ENCODE results near the gene STX2.
"Not testable (repeated sequence)": the region's sequence is repeated elsewhere in the genome, so short reads cannot be mapped to it uniquely, and the experiment has no call there.

The STX2 gene

GRCh38 chr12:130838951-130839769 lies at the start of gene STX2:
Gene STX2 (minus strand): TSS chr12:130839250. CDS start chr12:130839099, 151 bp downstream.
- DNase-seq (ENCODE audit: low read depth) = peak; percentile 84
- peak within 1 kb of the TSS; percentile 79 for H3K4me3 ChIP-seq (ENCODE audit: low read depth, low read length)
- peak; percentile 48 for TF ChIP-seq CTCF (conservative IDR thresholded peaks at IDR 0.05; ENCODE audit: low read depth, low read length)

- DNase-seq (ENCODE audit: low read depth); H3K4me3 ChIP-seq (ENCODE audit: low read depth, low read length): not testable (repeated sequence)
Observed at GRCh38 chr12:130887190-130887589, 48.1 kb upstream of the STX2 start.

- no peak for TF ChIP-seq CTCF (conservative IDR thresholded peaks at IDR 0.05; ENCODE audit: low read depth, low read length)
- DNase-seq (ENCODE audit: low read depth) = no peak
- no peak overlapping the region for H3K4me3 ChIP-seq (ENCODE audit: low read depth, low read length)
Observed at GRCh38 chr12:130881548-130881947, 42.5 kb upstream of the STX2 start.

GRCh38 chr12:130881046-130881445 lies 42.0 kb upstream of the STX2 start:
- DNase-seq (ENCODE audit: low read depth) = no peak
- H3K4me3 ChIP-seq (ENCODE audit: low read depth, low read length) = no peak overlapping the region
- TF ChIP-seq CTCF (conservative IDR thresholded peaks at IDR 0.05; ENCODE audit: low read depth, low read length) = no peak

- TF ChIP-seq CTCF (conservative IDR thresholded peaks at IDR 0.05; ENCODE audit: low read depth, low read length) = no peak
- DNase-seq (ENCODE audit: low read depth) = no peak
- peak overlapping the region; percentile 41 for H3K4me3 ChIP-seq (ENCODE audit: low read depth, low read length)
Observed at GRCh38 chr12:130880411-130880885, 41.4 kb upstream of the STX2 start.

- no peak for TF ChIP-seq CTCF (conservative IDR thresholded peaks at IDR 0.05; ENCODE audit: low read depth, low read length)
- H3K4me3 ChIP-seq (ENCODE audit: low read depth, low read length) = no peak overlapping the region
- DNase-seq (ENCODE audit: low read depth) = no peak
Observed at GRCh38 chr12:130879781-130880389, 40.8 kb upstream of the STX2 start.

- no peak for DNase-seq (ENCODE audit: low read depth)
- H3K4me3 ChIP-seq (ENCODE audit: low read depth, low read length) = no peak overlapping the region
- TF ChIP-seq CTCF (conservative IDR thresholded peaks at IDR 0.05; ENCODE audit: low read depth, low read length) = no peak
Observed at GRCh38 chr12:130879212-130879686, 40.2 kb upstream of the STX2 start.
